Left colon (tissue), 2 donors: ENCODE results near the gene ARHGAP28. TPM values are rescaled to one million over a fixed set of nuclear protein-coding genes. Genes with fewer than 3 reads are reported as not detected.

Experiments used
- ATAC-seq: fragments of 200-7000 bp; cut with Tn5 transposase; one replicate; pipeline ENCODE4 v1.9.1; 2020; ENCODE audit warnings: mild to moderate bottlenecking, moderate library complexity
- DNase-seq, 2 donors: peaks; one replicate each; pipeline ENCODE4 v3.0.0-alpha.2; 2020
- intact Hi-C, 2 donors: fragments of 100-400 bp; cut with DNase I in 1 of 2; cut with micrococcal nuclease in 1 of 2; formaldehyde crosslinking; loops; one replicate each; pipeline versions ENCODE4 v1.11.2 to v1.14.0; 2022; cut with DNase I, micrococcal nuclease
- long read RNA-seq: library from polyadenylated mRNA; unstranded; transcript quantifications from one replicate; pipeline ENCODE4 v2.0.0, GENCODE V29; 2021
- total RNA-seq, 2 donors: library from RNA; stranded (reverse); fragmentation: NEBNext Ultra II Directional; extraction: Animal tissue kit (Norgen Biotek cat#: 25700); gene quantifications; one replicate each; pipeline ENCODE4 v1.2.1, GENCODE V29; 2021
- donor health status: DM: no; HTN: no; CAD: no.
- donor health status: DM: yes; HTN: yes; CAD: no.

Gene ARHGAP28
- 1 to 10 TPM; 2.1 to 6.5 TPM for total RNA-seq
- long read RNA-seq, partial matches to known transcripts = 0 of 1 reads
- long read RNA-seq, other reads (novel, unspliced or antisense) = 1 of 1 reads

- ATAC-seq (peak; percentile 94), DNase-seq (peak; percentile 51 to 87)
- intact Hi-C loops = no loop called here
These were observed at the start of gene ARHGAP28 for GRCh38 chr18:6729247-6730091. TSS of gene ARHGAP28 (plus strand) at chr18:6729716. CDS start at chr18:6729822, 106 bp downstream.

- intact Hi-C loops = no loop called here
- ATAC-seq (no peak), DNase-seq (no peak)
These were observed 48.1 kb upstream of the ARHGAP28 start for GRCh38 chr18:6681331-6681875.

GRCh38 chr18:6682437-6683111 is 46.9 kb upstream of the ARHGAP28 start:
- intact Hi-C loops = no loop called here
- DNase-seq (peak in 1 of 2 donors; percentile 4), ATAC-seq (no peak)

- ATAC-seq = no peak
These were observed 46.2 kb upstream of the ARHGAP28 start for GRCh38 chr18:6683112-6683876.

GRCh38 chr18:6687676-6688075 is 41.8 kb upstream of the ARHGAP28 start:
- ATAC-seq (no peak), DNase-seq (no peak)
- intact Hi-C loops = no loop called here

More at GRCh38 chr18:6683112-6683876, 46.2 kb upstream of the ARHGAP28 start:
- no peak for DNase-seq
- intact Hi-C loops = no loop called here

- ATAC-seq (no peak), DNase-seq (no peak)
- intact Hi-C loops = no loop called here
These were observed 20.6 kb upstream of the ARHGAP28 start for GRCh38 chr18:6708890-6709289.

GRCh38 chr18:6711467-6711866 is 18.0 kb upstream of the ARHGAP28 start:
- no peak for ATAC-seq
- DNase-seq = no peak
- intact Hi-C loops = no loop called here

GRCh38 chr18:6712401-6712800 is 17.1 kb upstream of the ARHGAP28 start:
- DNase-seq (no peak), ATAC-seq (no peak)
- intact Hi-C loops = no loop called here

GRCh38 chr18:6714010-6714409 is 15.5 kb upstream of the ARHGAP28 start:
- ATAC-seq = no peak
- intact Hi-C loops = no loop called here
- DNase-seq = no peak

GRCh38 chr18:6718267-6718666 is 11.2 kb upstream of the ARHGAP28 start:
- DNase-seq (no peak), ATAC-seq (no peak)
- intact Hi-C loops = no loop called here

- no peak for ATAC-seq
- intact Hi-C loops = no loop called here
- no peak for DNase-seq
These were observed 10.2 kb upstream of the ARHGAP28 start for GRCh38 chr18:6719098-6719846.

GRCh38 chr18:6719910-6720683 is 9.4 kb upstream of the ARHGAP28 start:
- DNase-seq (no peak), ATAC-seq (no peak)
- intact Hi-C loops = no loop called here

GRCh38 chr18:6721755-6722154 is 7.8 kb upstream of the ARHGAP28 start:
- intact Hi-C loops = no loop called here
- DNase-seq (no peak), ATAC-seq (no peak)

- ATAC-seq (no peak), DNase-seq (no peak)
- intact Hi-C loops = no loop called here
These were observed 6.8 kb upstream of the ARHGAP28 start for GRCh38 chr18:6722690-6723089.

- intact Hi-C loops = no loop called here
- DNase-seq (no peak), ATAC-seq (no peak)
These were observed 5.2 kb upstream of the ARHGAP28 start for GRCh38 chr18:6724331-6724730.

- intact Hi-C loops = no loop called here
- no peak for ATAC-seq
- no peak for DNase-seq
These were observed 1.2 kb upstream of the ARHGAP28 start for GRCh38 chr18:6728331-6728730.

GRCh38 chr18:6728809-6729246 is 688 bp upstream of the ARHGAP28 start:
- no peak for DNase-seq
- peak; percentile 23 for ATAC-seq
- intact Hi-C loops = no loop called here
